Testis (tissue), 3 donors: ENCODE measurements around the gene KIF6. TPM values are rescaled to one million over a fixed set of nuclear protein-coding genes. Genes with fewer than 3 reads are reported as not detected.
"Not testable (repeated sequence)": the region's sequence is repeated elsewhere in the genome, so short reads cannot be mapped to it uniquely, and the experiment has no call there.

Experiments
- DNase-seq: peaks from one replicate; pipeline ENCODE4 v3.0.0-alpha.2; 2019
- H3K27ac ChIP-seq, 2 donors: fragments of 200-600 bp; sonication (generic); one replicate each; pipeline ENCODE4 v1.5.1; 2019
- H3K27me3 ChIP-seq: fragments of 200-600 bp; sonication (generic); one replicate; pipeline ENCODE4 v1.5.1; 2019
- H3K36me3 ChIP-seq: fragments of 200-600 bp; sonication (generic); one replicate; pipeline ENCODE4 v1.5.1; 2017; ENCODE audit warnings: low read depth; ENCODE audit errors: missing control alignments
- H3K4me1 ChIP-seq: fragments of 200-600 bp; sonication (generic); one replicate; pipeline ENCODE4 v1.5.1; 2019
- H3K4me3 ChIP-seq, 2 donors: fragments of 200-600 bp; sonication (generic); one replicate each; pipeline ENCODE4 v1.5.1; 2017 to 2019
- H3K9me3 ChIP-seq: fragments of 200-600 bp; sonication (generic); one replicate; pipeline ENCODE4 v1.5.1; 2017
- POLR2A ChIP-seq: fragments of 450-650 bp; IDR thresholded peaks from one replicate; pipeline ENCODE4 v1.6.1; 2017; ENCODE audit warnings: antibody characterized with exemption, mild to moderate bottlenecking, moderate library complexity
- WGBS, 2 donors: methylation state at CpG; one replicate each; pipeline ENCODE4 v1.1.5; 2018; 5-methylcytosine and 5-hydroxymethylcytosine counted together
- intact Hi-C: fragments of 100-400 bp; cut with DNase I; formaldehyde crosslinking; loops from one replicate; pipeline ENCODE4 v1.15.1; 2023; ENCODE audit warnings: low total_unique reads
- polyA plus RNA-seq: library from polyadenylated mRNA; stranded (reverse); fragments of 350-450 nt; fragmentation: Illumina TruSeq; extraction: RNeasy Lipid Tissue Mini Kit (QIAGEN cat#74804); gene quantifications from one replicate; pipeline ENCODE4 v1.2.3, GENCODE V29; 2014; ENCODE audit warnings: low read depth, low replicate concordance; ENCODE audit not compliant: insufficient read depth
- total RNA-seq, 2 donors: library from RNA; depleted of rRNA; stranded (reverse); fragments of >200 nt; gene quantifications; one replicate each; pipeline ENCODE4 v1.2.3, GENCODE V29; 2016
- TF ChIP-seq, protein P1 (sequence below), 3 experiments: fragments of 450-650 bp in 2 of 3; fragments of 200-600 bp in 1 of 3; sonication (generic) in 1 of 3; IDR thresholded peaks; one replicate each; pipeline ENCODE4 v1.5.1; 2016 to 2019; ENCODE audit warnings: antibody characterized with exemption in 3 of 3, mild to moderate bottlenecking in 2 of 3, moderate library complexity in 1 of 3

KIF6 gene
- total and polyA plus RNA-seq, 3 donors from 2014 or later: 4.2 to 12.0 (median 6.3) TPM

DNA sequence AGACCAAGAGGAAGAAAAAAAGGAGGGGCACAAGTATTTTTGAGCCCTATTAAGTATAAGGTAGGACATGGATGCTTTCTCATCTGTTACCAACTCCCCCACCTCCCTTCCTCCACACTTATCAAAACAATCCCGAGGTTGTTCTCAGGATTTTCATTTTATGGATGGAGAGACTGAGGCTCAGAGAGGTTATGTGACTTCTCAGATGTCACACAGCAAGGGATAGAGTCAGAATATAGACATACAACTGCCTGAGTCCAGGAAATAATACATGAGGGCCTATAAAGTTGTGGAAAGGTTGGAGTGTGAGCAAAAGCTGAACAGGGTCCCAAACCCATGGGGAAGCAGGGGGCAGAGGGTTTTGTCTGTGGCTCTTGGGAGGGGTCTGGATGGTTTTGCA lies 430.3 kb downstream of the KIF6 start:
- intact Hi-C loops: no loop called here
- H3K9me3 ChIP-seq: no peaks in the 10 kb centered on the region
- no peaks in the 10 kb centered on the region for H3K27me3 ChIP-seq
- no peaks in the 10 kb centered on the region for H3K4me1 ChIP-seq
- no peak overlapping the region for H3K4me3 ChIP-seq
- no peaks in the 10 kb centered on the region for H3K36me3 ChIP-seq
- H3K27ac ChIP-seq: no peak overlapping the region
- TF ChIP-seq, protein P1, sequence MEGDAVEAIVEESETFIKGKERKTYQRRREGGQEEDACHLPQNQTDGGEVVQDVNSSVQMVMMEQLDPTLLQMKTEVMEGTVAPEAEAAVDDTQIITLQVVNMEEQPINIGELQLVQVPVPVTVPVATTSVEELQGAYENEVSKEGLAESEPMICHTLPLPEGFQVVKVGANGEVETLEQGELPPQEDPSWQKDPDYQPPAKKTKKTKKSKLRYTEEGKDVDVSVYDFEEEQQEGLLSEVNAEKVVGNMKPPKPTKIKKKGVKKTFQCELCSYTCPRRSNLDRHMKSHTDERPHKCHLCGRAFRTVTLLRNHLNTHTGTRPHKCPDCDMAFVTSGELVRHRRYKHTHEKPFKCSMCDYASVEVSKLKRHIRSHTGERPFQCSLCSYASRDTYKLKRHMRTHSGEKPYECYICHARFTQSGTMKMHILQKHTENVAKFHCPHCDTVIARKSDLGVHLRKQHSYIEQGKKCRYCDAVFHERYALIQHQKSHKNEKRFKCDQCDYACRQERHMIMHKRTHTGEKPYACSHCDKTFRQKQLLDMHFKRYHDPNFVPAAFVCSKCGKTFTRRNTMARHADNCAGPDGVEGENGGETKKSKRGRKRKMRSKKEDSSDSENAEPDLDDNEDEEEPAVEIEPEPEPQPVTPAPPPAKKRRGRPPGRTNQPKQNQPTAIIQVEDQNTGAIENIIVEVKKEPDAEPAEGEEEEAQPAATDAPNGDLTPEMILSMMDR (IDR thresholded peaks at IDR 0.05): no peak
- TF ChIP-seq POLR2A: no peak
- 69 to 71% methylated on average over 1 of the region's 1 CpG for WGBS, 2 donors
- DNase-seq: no peak

DNA sequence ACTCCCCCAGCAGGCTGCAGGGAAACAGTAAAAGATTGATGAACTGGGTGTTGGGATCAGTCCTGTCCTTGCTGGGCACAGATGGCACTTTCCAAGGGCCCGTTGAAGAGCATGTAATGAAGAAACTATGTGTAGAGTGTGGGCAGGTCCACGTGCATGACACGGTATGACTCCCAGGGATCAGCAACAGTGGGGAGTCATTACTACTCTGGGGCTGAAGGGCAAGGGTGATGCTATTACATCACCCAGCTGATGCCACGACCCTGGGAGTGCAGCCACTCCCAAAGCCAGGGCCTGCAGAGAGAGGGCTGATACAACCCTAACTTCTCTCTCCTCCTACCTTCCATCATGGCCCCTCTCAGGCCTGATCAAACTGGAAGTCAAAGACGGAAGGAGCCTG lies 431.1 kb downstream of the KIF6 start:
- Histone ChIP-seq H3K9me3 (no peaks in the 10 kb centered on the region), H3K4me3 (no peak overlapping the region), H3K36me3 (no peaks in the 10 kb centered on the region), H3K27ac (no peak overlapping the region), H3K27me3 (no peaks in the 10 kb centered on the region), H3K4me1 (no peaks in the 10 kb centered on the region)
- no peak for DNase-seq
- WGBS, 2 donors: 72 to 75% methylated on average over 5 of the region's 5 CpGs
- intact Hi-C loops: no loop called here
- no peak for TF ChIP-seq POLR2A

DNA sequence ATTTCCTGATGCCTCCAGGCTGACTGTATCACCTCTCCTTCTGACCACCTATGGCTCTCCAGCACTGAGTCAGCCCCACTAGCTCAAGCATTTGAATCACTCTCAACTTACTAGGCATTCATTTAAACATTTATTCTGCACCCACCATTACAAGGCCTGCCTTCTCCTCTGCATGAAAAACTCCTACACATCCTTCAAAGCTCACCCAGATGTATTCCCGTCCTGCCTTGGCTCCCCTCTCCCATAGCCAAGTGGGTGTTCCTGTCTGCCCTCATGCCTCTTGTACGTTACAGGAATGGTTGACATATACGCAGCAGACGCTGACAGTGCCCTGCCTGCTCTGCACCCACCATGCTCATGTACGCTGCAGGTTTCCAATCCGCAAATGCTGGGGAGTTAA lies 432.6 kb downstream of the KIF6 start:
- intact Hi-C loops: no loop called here
- no peaks in the 10 kb centered on the region for H3K4me1 ChIP-seq
- WGBS, 2 donors: 94% methylated on average over 4 to 6 of the region's 6 CpGs

DNA sequence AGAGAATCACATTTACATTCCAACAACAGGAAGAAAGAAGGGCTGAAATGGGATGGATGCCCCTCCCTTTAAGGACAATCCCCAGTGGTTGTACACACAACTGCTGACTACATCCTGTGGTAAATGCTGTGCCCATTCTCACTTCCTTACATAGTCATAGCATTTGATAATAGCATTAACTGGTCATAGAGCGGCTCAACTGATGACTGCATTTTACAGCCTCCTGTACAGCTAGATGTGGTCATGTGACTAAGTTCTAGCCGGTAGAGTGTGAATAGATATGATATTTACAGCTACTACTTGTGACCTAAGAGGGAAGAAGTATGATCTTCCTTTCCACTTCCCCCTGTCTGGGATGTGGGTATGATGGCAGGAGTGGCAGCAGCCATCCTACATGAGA lies 435.7 kb downstream of the KIF6 start:
- Histone ChIP-seq H3K27ac (no peak overlapping the region), H3K36me3 (no peaks in the 10 kb centered on the region), H3K27me3 (no peaks in the 10 kb centered on the region), H3K4me3 (no peak overlapping the region), H3K9me3 (no peaks in the 10 kb centered on the region), H3K4me1 (no peaks in the 10 kb centered on the region)
- intact Hi-C loops: no loop called here
- TF ChIP-seq, protein P1 (IDR thresholded peaks at IDR 0.05): no peak
- no peak for TF ChIP-seq POLR2A
- no peak for DNase-seq
- WGBS, 2 donors: 84 to 89% methylated on average over 2 of the region's 2 CpGs

More for the DNA sequence above, 432.6 kb downstream of the KIF6 start:
- Histone ChIP-seq H3K27ac (no peak overlapping the region), H3K36me3 (no peaks in the 10 kb centered on the region), H3K27me3 (no peaks in the 10 kb centered on the region), H3K4me3 (no peak overlapping the region), H3K9me3 (no peaks in the 10 kb centered on the region)
- TF ChIP-seq POLR2A: no peak
- TF ChIP-seq, protein P1 (IDR thresholded peaks at IDR 0.05): no peak
- DNase-seq: no peak

DNA sequence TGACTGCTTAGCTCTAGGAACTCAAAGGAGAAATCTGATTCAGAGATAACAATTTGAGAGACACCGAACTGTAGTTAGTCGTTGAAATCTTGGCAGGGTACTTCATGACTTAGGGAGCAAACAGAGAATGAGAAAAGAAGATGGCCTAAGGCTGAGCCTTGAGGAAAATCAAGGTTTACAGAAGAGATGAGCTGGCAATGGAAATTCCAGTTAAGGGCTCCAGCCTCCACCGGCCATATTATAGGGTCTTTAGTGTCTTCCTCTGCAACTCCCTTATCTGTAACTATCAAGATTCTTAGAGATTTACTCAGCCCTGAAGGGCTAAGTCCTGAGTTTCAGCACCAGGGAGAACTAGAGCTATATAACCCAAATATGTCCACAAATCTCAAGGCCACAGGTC lies 437.6 kb downstream of the KIF6 start:
- WGBS, 2 donors: 93 to 94% methylated on average over 3 of the region's 3 CpGs
- TF ChIP-seq POLR2A: no peak
- TF ChIP-seq, protein P1 (IDR thresholded peaks at IDR 0.05): no peak
- H3K9me3 ChIP-seq: no peaks in the 10 kb centered on the region
- intact Hi-C loops: no loop called here
- no peaks in the 10 kb centered on the region for H3K4me1 ChIP-seq
- H3K27ac ChIP-seq: no peak overlapping the region
- no peak for DNase-seq
- no peaks in the 10 kb centered on the region for H3K36me3 ChIP-seq
- H3K27me3 ChIP-seq: no peaks in the 10 kb centered on the region
- no peak overlapping the region for H3K4me3 ChIP-seq

DNA sequence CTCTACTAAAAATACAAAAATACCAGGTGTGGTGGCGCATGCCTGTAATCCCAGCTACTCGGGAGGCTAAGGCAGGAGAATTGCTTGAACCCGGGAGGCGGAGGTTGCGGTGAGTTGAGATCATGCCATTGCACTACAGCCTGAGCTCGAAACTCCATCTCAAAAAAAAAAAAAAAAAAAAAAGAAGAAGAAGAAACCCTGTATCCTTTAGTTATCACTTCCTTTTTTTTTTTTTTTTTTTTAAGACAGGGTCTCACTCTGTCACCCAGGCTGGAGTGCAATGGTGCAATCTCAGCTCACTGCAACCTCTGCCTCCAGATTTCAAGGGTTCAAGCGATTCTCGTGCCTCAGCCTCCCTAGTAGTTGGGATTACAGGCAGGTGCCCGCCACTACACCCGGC lies 438.6 kb downstream of the KIF6 start:
- H3K27ac ChIP-seq, DNase-seq, H3K36me3 ChIP-seq, H3K4me1 ChIP-seq, H3K9me3 ChIP-seq, intact Hi-C loops, H3K4me3 ChIP-seq, H3K27me3 ChIP-seq: not testable (repeated sequence)
- 67 to 89% methylated on average over 10 of the region's 10 CpGs for WGBS, 2 donors
